ENCODE data around the gene ADARB1. TPM values are rescaled to one million over a fixed set of nuclear protein-coding genes. Genes with fewer than 3 reads are reported as not detected.

The ADARB1 gene
- total and polyA plus RNA-seq, 5 donors, result 9.1 to 23.8 (median 19.2) TPM

DNA sequence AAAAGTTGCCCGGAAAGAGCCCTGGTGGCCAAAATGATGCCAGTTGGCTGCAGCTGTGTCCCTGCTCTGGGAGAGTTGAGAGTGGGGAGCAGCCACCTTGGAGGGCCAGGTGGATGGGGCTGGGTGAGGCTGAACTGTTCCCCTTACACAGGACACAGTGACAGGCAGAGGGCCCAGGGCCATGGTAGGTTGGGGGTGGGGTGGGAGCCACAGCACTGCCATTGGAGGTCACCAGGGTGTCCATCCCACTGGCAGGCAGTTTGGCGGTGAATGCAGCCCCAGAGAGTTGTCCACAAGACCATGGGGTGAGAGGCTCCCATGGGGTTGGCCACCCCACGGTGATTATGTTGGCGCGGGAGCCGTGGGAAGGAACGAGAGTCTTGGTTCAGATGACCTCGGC, 125.7 kb downstream of the ADARB1 start:
- Histone ChIP-seq H3K9me3 (ENCODE audit: control insufficient read depth, low read length) (no peaks in the 10 kb centered on the region), H3K27me3 (ENCODE audit: control insufficient read depth, insufficient read depth) (no peaks in the 10 kb centered on the region), H3K4me1 (ENCODE audit: control insufficient read depth, insufficient read depth, low read length) (no peaks in the 10 kb centered on the region), H3K27ac (ENCODE audit: low read length) (no peak overlapping the region), H3K4me3 (ENCODE audit: low read length) (no peak overlapping the region)
- 94% methylated on average over 8 of the region's 8 CpGs for WGBS
- ATAC-seq, result peak in 1 of 2 donors; percentile 31
- no peak for DNase-seq
- intact Hi-C loops (cut with DNase I), result no loop called here

DNA sequence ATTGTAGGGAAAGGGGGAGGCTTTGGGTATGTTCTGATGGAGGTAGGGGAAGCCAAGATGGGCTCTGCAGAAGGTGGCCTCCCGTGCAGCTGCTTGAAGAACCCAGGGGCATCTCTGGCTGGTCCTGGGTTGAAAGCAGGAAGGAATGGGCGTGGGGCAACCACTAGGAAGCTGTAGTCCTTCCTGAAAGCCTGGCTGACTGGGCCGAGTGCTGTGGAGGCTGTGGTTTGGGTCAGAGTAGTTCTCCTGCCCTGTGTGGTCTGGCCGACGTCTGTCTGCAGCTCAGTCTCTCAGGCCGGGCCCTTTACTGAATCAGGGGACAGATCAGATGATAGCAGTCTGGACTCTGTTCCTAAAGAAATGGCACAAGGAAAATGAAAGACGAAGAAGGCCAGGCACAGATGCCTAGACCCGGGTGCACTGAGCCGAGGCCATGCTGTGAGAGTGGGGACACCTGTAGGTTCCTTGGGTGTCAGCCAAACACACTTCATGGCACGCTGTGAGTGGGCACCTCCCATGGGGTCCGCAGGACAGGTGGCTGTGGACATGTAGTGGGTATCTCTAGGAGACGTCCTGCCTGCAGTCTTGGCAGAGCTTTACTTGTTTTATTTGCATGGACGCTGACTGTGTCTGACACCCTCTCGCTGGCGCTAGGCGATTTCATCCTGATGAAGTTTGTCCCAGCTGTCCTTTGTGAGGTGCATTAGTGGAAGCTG, 126.4 kb downstream of the ADARB1 start:
- no peaks in the 10 kb centered on the region for H3K27me3 ChIP-seq (ENCODE audit: control insufficient read depth, insufficient read depth)
- no peaks in the 10 kb centered on the region for H3K4me1 ChIP-seq (ENCODE audit: control insufficient read depth, insufficient read depth, low read length)
- H3K4me3 ChIP-seq (ENCODE audit: low read length), result no peak overlapping the region
- intact Hi-C loops (cut with DNase I), result no loop called here
- ATAC-seq (peak in 1 of 2 donors; percentile 31), DNase-seq (no peak)
- no peak overlapping the region for H3K27ac ChIP-seq (ENCODE audit: low read length)
- H3K9me3 ChIP-seq (ENCODE audit: control insufficient read depth, low read length), result no peaks in the 10 kb centered on the region
- 75% methylated on average over 16 of the region's 16 CpGs for WGBS

DNA sequence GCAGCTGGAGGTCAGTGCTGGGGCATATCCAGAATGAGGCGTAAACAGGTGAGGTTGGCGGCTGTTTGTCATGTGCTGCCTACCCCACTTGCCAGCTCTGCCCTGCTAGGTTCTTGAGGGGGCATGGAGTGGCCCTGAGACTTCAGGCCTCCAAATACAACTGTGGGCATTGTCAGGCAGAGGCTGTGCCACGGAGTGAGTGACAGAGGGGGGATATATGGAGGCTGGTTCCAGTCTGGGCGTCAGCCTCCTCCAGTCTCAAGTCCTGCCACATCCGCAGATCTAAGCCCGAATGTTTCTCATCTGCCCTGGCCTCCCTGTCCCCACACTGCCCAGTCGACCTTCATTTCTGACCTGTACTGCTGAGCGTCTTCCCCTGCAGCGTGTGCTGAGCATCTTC, 128.0 kb downstream of the ADARB1 start:
- no peaks in the 10 kb centered on the region for H3K9me3 ChIP-seq (ENCODE audit: control insufficient read depth, low read length)
- H3K27me3 ChIP-seq (ENCODE audit: control insufficient read depth, insufficient read depth), result no peaks in the 10 kb centered on the region
- ATAC-seq, result peak in 1 of 2 donors; percentile 18
- H3K27ac ChIP-seq (ENCODE audit: low read length), result no peak overlapping the region
- no peaks in the 10 kb centered on the region for H3K4me1 ChIP-seq (ENCODE audit: control insufficient read depth, insufficient read depth, low read length)
- 88% methylated on average over 9 of the region's 9 CpGs for WGBS
- intact Hi-C loops (cut with DNase I), result no loop called here
- no peak for DNase-seq
- H3K4me3 ChIP-seq (ENCODE audit: low read length), result no peak overlapping the region

DNA sequence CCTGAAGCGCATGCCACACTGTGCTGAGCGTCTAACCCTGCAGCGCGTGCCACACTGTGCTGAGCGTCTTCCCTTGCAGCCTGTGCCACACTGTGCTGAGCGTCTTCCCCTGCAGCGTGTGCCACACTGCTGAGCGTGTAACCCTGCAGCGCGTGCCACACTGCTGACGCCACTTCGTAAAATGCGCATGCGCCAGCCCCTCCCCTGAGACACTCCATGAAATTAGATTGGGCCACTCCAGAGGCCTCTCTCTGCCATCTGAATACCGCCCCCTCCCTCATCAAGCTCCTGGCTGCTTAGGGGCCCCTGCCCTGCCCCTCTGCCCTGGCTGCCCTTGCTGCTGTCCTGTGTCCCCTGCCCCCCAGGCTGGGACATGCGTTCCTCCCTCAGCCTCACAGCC, 128.5 kb downstream of the ADARB1 start:
- ATAC-seq, result no peak
- DNase-seq, result no peak
- no peaks in the 10 kb centered on the region for H3K4me1 ChIP-seq (ENCODE audit: control insufficient read depth, insufficient read depth, low read length)
- H3K4me3 ChIP-seq (ENCODE audit: low read length), result no peak overlapping the region
- H3K27me3 ChIP-seq (ENCODE audit: control insufficient read depth, insufficient read depth), result no peaks in the 10 kb centered on the region
- intact Hi-C loops (cut with DNase I), result no loop called here
- H3K27ac ChIP-seq (ENCODE audit: low read length), result no peak overlapping the region
- H3K9me3 ChIP-seq (ENCODE audit: control insufficient read depth, low read length), result no peaks in the 10 kb centered on the region
- WGBS, result 84% methylated on average over 16 of the region's 16 CpGs

DNA sequence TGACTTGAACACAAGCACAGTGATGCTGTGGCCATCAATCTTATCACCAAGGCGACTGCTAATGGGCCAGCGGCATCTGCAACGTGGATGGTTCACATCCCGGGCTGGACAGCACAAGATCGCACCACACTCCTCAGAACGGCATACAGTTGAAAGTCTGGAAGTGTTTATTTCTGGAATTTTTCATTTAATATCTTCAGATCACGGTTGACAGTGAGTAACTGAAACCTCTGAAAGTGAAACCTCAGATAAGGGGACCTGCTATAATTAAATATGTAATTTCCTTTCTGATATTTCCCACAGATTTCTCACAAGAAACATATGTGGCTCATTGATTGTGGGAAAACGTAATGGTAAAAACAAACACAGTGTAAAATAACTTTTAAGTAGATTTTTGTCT, 129.6 kb downstream of the ADARB1 start:
- no peaks in the 10 kb centered on the region for H3K4me1 ChIP-seq (ENCODE audit: control insufficient read depth, insufficient read depth, low read length)
- intact Hi-C loops (cut with DNase I), result no loop called here
- H3K9me3 ChIP-seq (ENCODE audit: control insufficient read depth, low read length), result no peaks in the 10 kb centered on the region
- ATAC-seq (no peak), DNase-seq (no peak)
- no peaks in the 10 kb centered on the region for H3K27me3 ChIP-seq (ENCODE audit: control insufficient read depth, insufficient read depth)
- H3K27ac ChIP-seq (ENCODE audit: low read length), result no peak overlapping the region
- H3K4me3 ChIP-seq (ENCODE audit: low read length), result no peak overlapping the region
- WGBS, result 84% methylated on average over 8 of the region's 8 CpGs

DNA sequence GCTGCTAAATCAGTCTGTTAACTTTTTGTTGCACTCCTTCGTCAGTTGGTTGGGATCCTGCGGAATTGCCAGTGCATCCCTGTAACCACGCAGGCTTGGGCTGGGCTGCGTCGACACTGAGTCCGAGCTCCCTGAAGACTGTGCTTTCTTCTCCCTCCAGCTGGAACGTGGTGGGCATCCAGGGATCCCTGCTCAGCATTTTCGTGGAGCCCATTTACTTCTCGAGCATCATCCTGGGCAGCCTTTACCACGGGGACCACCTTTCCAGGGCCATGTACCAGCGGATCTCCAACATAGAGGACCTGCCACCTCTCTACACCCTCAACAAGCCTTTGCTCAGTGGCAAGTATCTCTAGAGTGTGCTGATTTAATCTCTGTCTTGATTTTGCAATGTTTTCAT, 130.0 kb downstream of the ADARB1 start:
- Histone ChIP-seq H3K27ac (ENCODE audit: low read length) (no peak overlapping the region), H3K27me3 (ENCODE audit: control insufficient read depth, insufficient read depth) (no peaks in the 10 kb centered on the region), H3K9me3 (ENCODE audit: control insufficient read depth, low read length) (no peaks in the 10 kb centered on the region), H3K4me1 (ENCODE audit: control insufficient read depth, insufficient read depth, low read length) (no peaks in the 10 kb centered on the region), H3K4me3 (ENCODE audit: low read length) (no peak overlapping the region)
- DNase-seq (no peak), ATAC-seq (no peak)
- intact Hi-C loops (cut with DNase I), result no loop called here
- 85% methylated on average over 11 of the region's 11 CpGs for WGBS

DNA sequence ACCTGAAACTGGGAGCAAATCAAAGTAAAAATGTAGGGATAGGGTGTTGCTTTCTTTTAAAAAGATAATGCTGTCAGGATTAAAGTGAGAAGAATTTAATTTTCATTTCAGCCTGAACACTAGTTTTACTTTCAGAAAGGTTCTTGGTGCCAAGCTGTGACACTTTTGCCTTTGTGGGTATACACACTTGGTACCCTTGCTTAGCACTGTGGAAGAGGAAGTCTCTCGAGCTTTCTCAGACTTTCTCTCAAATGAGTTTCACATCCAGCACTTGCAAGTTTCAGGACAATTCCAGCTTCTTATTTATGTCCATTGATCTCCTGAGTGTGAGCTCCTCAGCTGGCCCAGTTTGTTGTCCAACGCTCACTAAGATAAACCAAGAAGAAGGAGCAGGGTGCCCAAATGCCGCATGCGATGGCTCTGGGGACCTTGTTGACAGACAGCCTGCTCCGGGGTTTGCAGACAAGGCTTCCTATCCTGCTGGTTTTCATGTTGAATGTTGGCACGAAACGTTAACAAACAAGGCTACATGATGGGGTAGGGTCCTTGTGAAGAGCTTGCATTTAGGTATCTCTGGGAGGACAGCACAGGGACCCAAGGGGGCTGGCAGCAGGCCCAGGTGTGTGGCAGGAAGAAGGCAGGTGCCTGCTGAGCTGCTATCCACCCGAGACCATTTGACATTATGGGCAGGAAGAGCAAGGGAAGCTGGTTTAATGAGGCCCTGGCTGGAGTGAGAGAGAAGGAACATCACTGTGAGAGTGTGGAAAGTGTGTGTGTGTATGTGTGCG, 133.7 kb downstream of the ADARB1 start:
- DNase-seq, result no peak
- Histone ChIP-seq H3K27ac (ENCODE audit: low read length) (no peak overlapping the region), H3K4me1 (ENCODE audit: control insufficient read depth, insufficient read depth, low read length) (no peaks in the 10 kb centered on the region), H3K27me3 (ENCODE audit: control insufficient read depth, insufficient read depth) (no peaks in the 10 kb centered on the region), H3K9me3 (ENCODE audit: control insufficient read depth, low read length) (no peaks in the 10 kb centered on the region), H3K4me3 (ENCODE audit: low read length) (no peak overlapping the region)
- WGBS, result 86% methylated on average over 9 of the region's 9 CpGs
- intact Hi-C loops (cut with DNase I), result no loop called here
- no peak for ATAC-seq

DNA sequence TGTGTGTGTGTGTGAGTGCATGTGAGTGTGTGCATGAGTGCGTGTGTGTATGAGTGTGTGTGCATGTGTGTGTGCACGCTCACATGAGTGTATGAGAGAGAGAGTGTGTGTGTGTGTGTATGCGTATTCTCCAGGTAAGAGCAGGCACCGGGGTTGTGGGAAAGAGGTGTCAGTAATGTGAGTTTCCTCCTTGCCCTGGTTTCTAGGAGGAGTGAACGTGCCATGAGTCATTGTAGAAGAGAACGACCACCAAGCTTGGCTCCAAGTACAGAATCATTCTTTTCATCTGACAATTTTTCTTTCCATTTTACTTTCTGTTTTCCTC, 134.2 kb downstream of the ADARB1 start:
- ATAC-seq (no peak), DNase-seq (no peak)
- H3K9me3 ChIP-seq (ENCODE audit: control insufficient read depth, low read length), result no peaks in the 10 kb centered on the region
- 77% methylated on average over 6 of the region's 6 CpGs for WGBS
- no peak overlapping the region for H3K27ac ChIP-seq (ENCODE audit: low read length)
- H3K4me3 ChIP-seq (ENCODE audit: low read length), result no peak overlapping the region
- intact Hi-C loops (cut with DNase I), result no loop called here
- H3K27me3 ChIP-seq (ENCODE audit: control insufficient read depth, insufficient read depth), result no peaks in the 10 kb centered on the region
- H3K4me1 ChIP-seq (ENCODE audit: control insufficient read depth, insufficient read depth, low read length), result no peaks in the 10 kb centered on the region

DNA sequence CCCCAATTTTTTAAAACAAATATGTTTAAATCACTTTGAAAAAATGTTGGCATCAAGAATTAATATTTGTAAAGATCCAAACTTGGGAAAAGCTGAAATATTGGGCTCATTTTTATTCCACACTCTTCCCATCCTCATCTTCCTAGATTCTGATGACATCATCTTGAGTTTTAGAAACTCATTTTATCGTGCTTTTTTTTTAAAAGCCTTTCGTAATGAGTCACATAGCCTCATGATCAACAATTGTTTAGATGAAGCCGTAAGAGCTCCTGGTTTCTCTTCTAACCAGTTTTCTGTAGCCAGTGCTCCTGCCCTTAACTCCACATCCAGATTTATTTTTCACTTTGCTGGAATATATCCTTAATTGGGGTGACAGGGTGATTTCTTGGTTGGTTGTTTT, 134.7 kb downstream of the ADARB1 start:
- no peaks in the 10 kb centered on the region for H3K4me1 ChIP-seq (ENCODE audit: control insufficient read depth, insufficient read depth, low read length)
- H3K27ac ChIP-seq (ENCODE audit: low read length), result no peak overlapping the region
- WGBS, result 72% methylated on average over 3 of the region's 3 CpGs
- DNase-seq (no peak), ATAC-seq (no peak)
- H3K9me3 ChIP-seq (ENCODE audit: control insufficient read depth, low read length), result no peaks in the 10 kb centered on the region
- intact Hi-C loops (cut with DNase I), result no loop called here
- no peaks in the 10 kb centered on the region for H3K27me3 ChIP-seq (ENCODE audit: control insufficient read depth, insufficient read depth)
- no peak overlapping the region for H3K4me3 ChIP-seq (ENCODE audit: low read length)

DNA sequence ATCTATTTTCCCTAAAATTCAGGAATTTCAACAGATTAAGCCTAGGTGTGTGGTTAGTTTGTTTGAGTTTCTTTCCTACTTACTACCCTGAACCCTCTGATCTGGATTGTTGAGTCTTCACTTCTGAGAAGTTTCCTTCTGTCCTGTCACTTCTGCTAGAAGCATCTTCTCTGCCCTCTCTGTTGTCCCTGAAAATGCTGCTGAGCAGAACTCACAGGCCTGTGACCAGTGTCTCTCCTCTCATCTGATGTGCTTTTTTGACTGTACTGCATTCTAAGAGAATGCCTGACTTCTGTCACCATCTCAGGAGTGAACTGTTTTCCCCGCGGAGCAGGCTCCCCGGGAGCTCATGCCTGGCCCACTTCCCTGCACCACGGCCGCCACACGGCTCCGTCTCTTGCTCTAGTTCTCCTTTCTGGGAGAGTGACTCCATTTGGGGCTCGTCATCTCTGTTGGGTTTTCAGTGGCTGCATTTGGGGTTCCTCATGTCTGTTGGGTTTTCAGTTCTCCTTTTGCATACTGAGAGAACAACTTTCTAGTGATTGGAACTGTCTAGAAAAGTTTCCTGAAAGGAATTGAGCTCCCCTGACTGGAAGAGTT, 135.4 kb downstream of the ADARB1 start:
- Histone ChIP-seq H3K27ac (ENCODE audit: low read length) (no peak overlapping the region), H3K27me3 (ENCODE audit: control insufficient read depth, insufficient read depth) (no peaks in the 10 kb centered on the region), H3K9me3 (ENCODE audit: control insufficient read depth, low read length) (no peaks in the 10 kb centered on the region), H3K4me3 (ENCODE audit: low read length) (no peak overlapping the region), H3K4me1 (ENCODE audit: control insufficient read depth, insufficient read depth, low read length) (no peaks in the 10 kb centered on the region)
- WGBS, result 79% methylated on average over 8 of the region's 8 CpGs
- ATAC-seq (no peak), DNase-seq (peak in 1 of 3 donors; percentile 67)
- intact Hi-C loops (cut with DNase I), result no loop called here

DNA sequence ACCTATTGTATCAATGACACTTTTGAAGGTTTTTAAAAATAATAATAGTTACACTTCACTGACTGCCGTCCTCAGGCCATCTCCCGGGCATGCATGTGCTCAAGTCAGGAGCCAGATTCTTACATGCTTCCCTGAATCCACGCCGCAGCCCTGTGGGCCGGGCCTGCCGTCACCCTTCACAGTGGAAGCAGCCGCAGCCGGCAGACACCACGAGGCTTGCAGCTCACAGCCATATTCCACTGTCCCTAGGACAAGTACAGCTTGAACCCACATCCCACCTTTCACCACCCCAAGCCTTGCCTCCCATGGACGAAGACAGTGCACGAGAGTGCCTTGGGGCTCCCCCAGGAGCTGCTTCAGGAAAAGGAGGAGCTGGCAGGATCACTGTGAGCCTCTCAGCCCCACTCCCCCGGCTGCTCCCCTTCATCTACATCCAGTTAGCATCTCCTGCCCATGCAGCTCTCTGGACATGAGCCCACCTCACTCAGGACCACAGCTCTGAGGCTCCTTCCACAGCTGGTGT, 136.1 kb downstream of the ADARB1 start:
- no peak for DNase-seq
- WGBS, result 93% methylated on average over 12 of the region's 12 CpGs
- Histone ChIP-seq H3K27ac (ENCODE audit: low read length) (no peak overlapping the region), H3K4me3 (ENCODE audit: low read length) (no peak overlapping the region), H3K4me1 (ENCODE audit: control insufficient read depth, insufficient read depth, low read length) (no peaks in the 10 kb centered on the region), H3K9me3 (ENCODE audit: control insufficient read depth, low read length) (no peaks in the 10 kb centered on the region), H3K27me3 (ENCODE audit: control insufficient read depth, insufficient read depth) (no peaks in the 10 kb centered on the region)
- ATAC-seq, result peak in 1 of 2 donors; percentile 35
- intact Hi-C loops (cut with DNase I), result no loop called here
